Measurements from ENCODE around the gene ADRA2B.
A peak's percentile ranks its signal among the peaks of the same experiment; 100 is the strongest.

ADRA2B gene

GRCh38 chr2:96146153-96146880 lies 29.9 kb upstream of the ADRA2B start:
- Histone ChIP-seq H3K4me3 (ENCODE audit: low read depth, low read length) (no peak overlapping the region), H3K36me3 (replicated peaks) (no peaks in the 10 kb centered on the region), H3K27me3 (replicated peaks) (no peaks in the 10 kb centered on the region), H3K27ac (no peak overlapping the region)
- TF ChIP-seq, protein P1, sequence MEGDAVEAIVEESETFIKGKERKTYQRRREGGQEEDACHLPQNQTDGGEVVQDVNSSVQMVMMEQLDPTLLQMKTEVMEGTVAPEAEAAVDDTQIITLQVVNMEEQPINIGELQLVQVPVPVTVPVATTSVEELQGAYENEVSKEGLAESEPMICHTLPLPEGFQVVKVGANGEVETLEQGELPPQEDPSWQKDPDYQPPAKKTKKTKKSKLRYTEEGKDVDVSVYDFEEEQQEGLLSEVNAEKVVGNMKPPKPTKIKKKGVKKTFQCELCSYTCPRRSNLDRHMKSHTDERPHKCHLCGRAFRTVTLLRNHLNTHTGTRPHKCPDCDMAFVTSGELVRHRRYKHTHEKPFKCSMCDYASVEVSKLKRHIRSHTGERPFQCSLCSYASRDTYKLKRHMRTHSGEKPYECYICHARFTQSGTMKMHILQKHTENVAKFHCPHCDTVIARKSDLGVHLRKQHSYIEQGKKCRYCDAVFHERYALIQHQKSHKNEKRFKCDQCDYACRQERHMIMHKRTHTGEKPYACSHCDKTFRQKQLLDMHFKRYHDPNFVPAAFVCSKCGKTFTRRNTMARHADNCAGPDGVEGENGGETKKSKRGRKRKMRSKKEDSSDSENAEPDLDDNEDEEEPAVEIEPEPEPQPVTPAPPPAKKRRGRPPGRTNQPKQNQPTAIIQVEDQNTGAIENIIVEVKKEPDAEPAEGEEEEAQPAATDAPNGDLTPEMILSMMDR (IDR thresholded peaks at IDR 0.05; ENCODE audit: low read depth, low read length, missing control alignments), result no peak
- no peak for DNase-seq
- in situ Hi-C loops (cut with HindIII; ENCODE audit: low pct_ligation_motif_present, low sequenced_read_pairs), result no loop called here

- no peaks in the 10 kb centered on the region for H3K27me3 ChIP-seq (replicated peaks)
- no peak overlapping the region for H3K4me3 ChIP-seq (ENCODE audit: low read depth, low read length)
- in situ Hi-C loops (cut with HindIII; ENCODE audit: low pct_ligation_motif_present, low sequenced_read_pairs), result no loop called here
- no peaks in the 10 kb centered on the region for H3K36me3 ChIP-seq (replicated peaks)
- no peak for DNase-seq
- no peak overlapping the region for H3K27ac ChIP-seq
- TF ChIP-seq, protein P1 (IDR thresholded peaks at IDR 0.05; ENCODE audit: low read depth, low read length, missing control alignments), result no peak
Observed at GRCh38 chr2:96145848-96146152, 29.4 kb upstream of the ADRA2B start.

DNA sequence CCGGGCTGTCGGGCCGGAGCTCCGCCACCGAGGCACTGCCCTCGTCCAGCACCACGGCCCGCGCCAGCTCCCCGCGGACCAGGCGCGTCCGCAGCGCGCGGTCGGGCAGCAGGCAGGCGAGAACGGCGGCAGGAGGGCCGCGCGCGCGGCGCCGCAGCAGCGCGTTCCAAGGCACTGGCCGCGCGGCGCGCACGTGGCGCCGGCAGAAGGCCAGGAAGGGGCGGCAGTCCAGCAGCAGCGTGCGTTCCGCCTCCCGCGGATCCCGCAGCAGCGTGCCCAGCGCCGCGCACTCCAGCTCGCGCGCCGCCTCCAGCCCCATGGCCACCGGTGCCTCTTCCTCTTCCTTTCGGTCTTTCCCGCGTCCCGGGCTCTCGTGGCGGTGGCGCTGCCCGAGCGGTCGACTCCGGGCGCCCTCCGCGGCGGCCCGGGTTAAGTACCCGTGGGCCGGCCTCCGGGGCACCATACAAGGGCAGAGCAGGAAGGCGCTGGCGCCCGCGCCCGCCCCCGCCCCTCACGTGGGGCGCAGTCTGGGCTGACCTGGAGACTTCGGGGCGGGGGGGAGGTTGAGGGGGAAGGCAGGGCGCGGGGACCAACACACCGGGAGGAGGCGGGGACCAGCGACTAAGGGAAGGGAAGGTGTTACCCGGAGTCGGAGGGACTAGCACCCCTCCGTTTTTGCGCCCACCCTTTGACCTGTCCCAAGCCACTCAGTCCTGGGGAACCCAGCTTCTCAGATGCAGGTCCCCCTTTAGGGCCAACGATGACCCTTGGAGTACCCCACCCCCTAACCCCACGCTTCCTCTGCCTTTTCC lies 28.9 kb upstream of the ADRA2B start, which contains the start of gene DUSP2:
Gene DUSP2, minus strand, starts transcription at position 405 of the 812 bp plus-strand sequence. Its CDS starts 86 bp downstream, at position 319.
- H3K36me3 ChIP-seq (replicated peaks), result no peaks in the 10 kb centered on the region
- H3K27ac ChIP-seq, result no peak within 1 kb of the TSS
- TF ChIP-seq, protein P1 (IDR thresholded peaks at IDR 0.05; ENCODE audit: low read depth, low read length, missing control alignments), result no peak
- DNase-seq, result peak; percentile 22
- H3K27me3 ChIP-seq (replicated peaks), result no peaks in the 10 kb centered on the region
- in situ Hi-C loops (cut with HindIII; ENCODE audit: low pct_ligation_motif_present, low sequenced_read_pairs), result no loop called here
- H3K4me3 ChIP-seq (ENCODE audit: low read depth, low read length), result peak within 1 kb of the TSS; percentile 43

- H3K4me3 ChIP-seq (ENCODE audit: low read depth, low read length), result peak overlapping the region; percentile 43
- H3K36me3 ChIP-seq (replicated peaks), result no peaks in the 10 kb centered on the region
- in situ Hi-C loops (cut with HindIII; ENCODE audit: low pct_ligation_motif_present, low sequenced_read_pairs), result no loop called here
- no peak overlapping the region for H3K27ac ChIP-seq
- peak; percentile 7 for DNase-seq
- TF ChIP-seq, protein P1 (IDR thresholded peaks at IDR 0.05; ENCODE audit: low read depth, low read length, missing control alignments), result no peak
- H3K27me3 ChIP-seq (replicated peaks), result no peaks in the 10 kb centered on the region
Observed at GRCh38 chr2:96144481-96145035, 28.2 kb upstream of the ADRA2B start.

DNA sequence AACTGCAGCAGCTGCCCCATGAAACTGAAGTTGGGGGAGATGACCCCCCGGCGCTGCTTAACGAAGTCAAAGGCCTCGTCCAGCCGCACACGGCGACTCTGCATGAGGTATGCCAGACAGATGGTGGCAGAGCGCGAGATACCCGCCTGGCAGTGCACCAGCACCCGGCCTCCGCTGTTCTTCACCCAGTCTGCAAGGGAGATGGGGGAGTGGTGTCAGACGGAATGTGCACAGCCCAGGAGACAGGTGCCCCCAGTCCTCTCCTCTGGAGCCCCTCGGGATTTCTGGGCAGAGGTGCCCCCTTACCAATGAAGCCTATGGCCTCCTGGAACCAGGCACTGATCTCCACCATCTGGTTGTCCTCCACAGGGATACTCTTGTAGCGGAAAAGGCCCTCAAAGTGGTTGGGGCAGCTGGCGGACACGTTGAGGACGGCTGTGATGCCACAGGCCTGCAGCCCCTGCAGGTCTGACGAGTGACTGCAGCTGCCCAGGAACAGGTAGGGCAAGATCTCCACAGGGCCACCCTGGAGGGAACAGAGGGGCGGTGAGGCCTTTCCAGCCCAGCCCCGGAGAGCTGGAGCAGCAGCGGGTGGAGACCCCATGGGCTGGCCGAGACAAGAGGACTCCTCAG lies 27.6 kb upstream of the ADRA2B start:
- no peak overlapping the region for H3K27ac ChIP-seq
- in situ Hi-C loops (cut with HindIII; ENCODE audit: low pct_ligation_motif_present, low sequenced_read_pairs), result no loop called here
- no peak overlapping the region for H3K4me3 ChIP-seq (ENCODE audit: low read depth, low read length)
- no peaks in the 10 kb centered on the region for H3K27me3 ChIP-seq (replicated peaks)
- TF ChIP-seq, protein P1 (IDR thresholded peaks at IDR 0.05; ENCODE audit: low read depth, low read length, missing control alignments), result peak; percentile 29
- H3K36me3 ChIP-seq (replicated peaks), result no peaks in the 10 kb centered on the region
- DNase-seq, result no peak
